ENCODE results near the gene EFTUD2. TPM values are rescaled to one million over a fixed set of nuclear protein-coding genes. Genes with fewer than 3 reads are reported as not detected.

Gene EFTUD2
- total RNA-seq, 2 donors from 2014 or later: 192 to 232 TPM

- Mint-ChIP-seq H3K27me3 (peaks cover 16 to 20% of the 10 kb centered on the region in 2 donors), H3K4me3 (peak overlapping the region; percentile 12), H3K27ac (no peak overlapping the region), H3K9me3 (no peaks in the 10 kb centered on the region), H3K4me1 (ENCODE audit: low read depth in 2 of 2) (peaks cover 10 to 11% of the 10 kb centered on the region in 2 donors), H3K36me3 (no peaks in the 10 kb centered on the region)
- no peak for DNase-seq (ENCODE audit: low spot score)
- ATAC-seq: peak; percentile 71 to 74
Measured at GRCh38 chr17:44911133-44912001, 12.1 kb upstream of the EFTUD2 start.

- DNase-seq (ENCODE audit: low spot score): no peak
- H3K4me1 Mint-ChIP-seq (ENCODE audit: low read depth in 2 of 2): peaks cover 10 to 11% of the 10 kb centered on the region in 2 donors
- peaks cover 16 to 22% of the 10 kb centered on the region in 2 donors for H3K27me3 Mint-ChIP-seq
- peak overlapping the region; percentile 12 for H3K4me3 Mint-ChIP-seq
- H3K36me3 Mint-ChIP-seq: no peaks in the 10 kb centered on the region
- H3K9me3 Mint-ChIP-seq: no peaks in the 10 kb centered on the region
- no peak for ATAC-seq
- no peak overlapping the region for H3K27ac Mint-ChIP-seq
Measured at GRCh38 chr17:44910231-44911106, 11.2 kb upstream of the EFTUD2 start.

- H3K27me3 Mint-ChIP-seq: peaks cover 16 to 25% of the 10 kb centered on the region in 2 donors
Measured at GRCh38 chr17:44909681-44910144, 10.5 kb upstream of the EFTUD2 start.

GRCh38 chr17:44908761-44909326, 9.6 kb upstream of the EFTUD2 start:
- no peaks in the 10 kb centered on the region for H3K36me3 Mint-ChIP-seq
- no peak for ATAC-seq
- DNase-seq (ENCODE audit: low spot score): no peak
- no peaks in the 10 kb centered on the region for H3K9me3 Mint-ChIP-seq
- H3K27me3 Mint-ChIP-seq: peaks cover 15 to 21% of the 10 kb centered on the region in 2 donors
- peaks cover 10 to 11% of the 10 kb centered on the region in 2 donors for H3K4me1 Mint-ChIP-seq (ENCODE audit: low read depth in 2 of 2)
- no peak overlapping the region for H3K27ac Mint-ChIP-seq
- no peak overlapping the region for H3K4me3 Mint-ChIP-seq

More at GRCh38 chr17:44909681-44910144, 10.5 kb upstream of the EFTUD2 start:
- DNase-seq (ENCODE audit: low spot score) (no peak), ATAC-seq (no peak)
- H3K4me1 Mint-ChIP-seq (ENCODE audit: low read depth in 2 of 2): peaks cover 10 to 11% of the 10 kb centered on the region in 2 donors
- no peak overlapping the region for H3K4me3 Mint-ChIP-seq
- H3K9me3 Mint-ChIP-seq: no peaks in the 10 kb centered on the region
- no peak overlapping the region for H3K27ac Mint-ChIP-seq
- no peaks in the 10 kb centered on the region for H3K36me3 Mint-ChIP-seq

- no peak overlapping the region for H3K27ac Mint-ChIP-seq
- DNase-seq (ENCODE audit: low spot score) (no peak), ATAC-seq (no peak)
- H3K4me1 Mint-ChIP-seq (ENCODE audit: low read depth in 2 of 2): peaks cover 4 to 11% of the 10 kb centered on the region in 2 donors
- peaks cover 7 to 16% of the 10 kb centered on the region in 2 donors for H3K27me3 Mint-ChIP-seq
- no peaks in the 10 kb centered on the region for H3K9me3 Mint-ChIP-seq
- no peak overlapping the region for H3K4me3 Mint-ChIP-seq
- no peaks in the 10 kb centered on the region for H3K36me3 Mint-ChIP-seq
Measured at GRCh38 chr17:44907729-44908470, 8.7 kb upstream of the EFTUD2 start.

GRCh38 chr17:44906763-44907728, 7.8 kb upstream of the EFTUD2 start:
- no peak for ATAC-seq
- H3K27me3 Mint-ChIP-seq: peaks cover 0 to 12% of the 10 kb centered on the region in 2 donors
- no peak overlapping the region for H3K27ac Mint-ChIP-seq
- no peak for DNase-seq (ENCODE audit: low spot score)
- no peaks in the 10 kb centered on the region for H3K36me3 Mint-ChIP-seq
- peaks cover 0 to 7% of the 10 kb centered on the region in 2 donors for H3K4me1 Mint-ChIP-seq (ENCODE audit: low read depth in 2 of 2)
- H3K9me3 Mint-ChIP-seq: no peaks in the 10 kb centered on the region
- H3K4me3 Mint-ChIP-seq: no peak overlapping the region

GRCh38 chr17:44906010-44906646, 6.9 kb upstream of the EFTUD2 start:
- Mint-ChIP-seq H3K4me1 (ENCODE audit: low read depth in 2 of 2) (peaks cover 0 to 5% of the 10 kb centered on the region in 2 donors), H3K27me3 (peaks cover 5 to 17% of the 10 kb centered on the region in 2 donors), H3K4me3 (no peak overlapping the region), H3K27ac (no peak overlapping the region), H3K36me3 (no peaks in the 10 kb centered on the region), H3K9me3 (no peaks in the 10 kb centered on the region)
- ATAC-seq (no peak), DNase-seq (ENCODE audit: low spot score) (no peak)

- ATAC-seq: no peak
- peaks cover 5 to 13% of the 10 kb centered on the region in 2 donors for H3K27me3 Mint-ChIP-seq
- no peaks in the 10 kb centered on the region for H3K36me3 Mint-ChIP-seq
- peaks cover 0 to 1% of the 10 kb centered on the region in 2 donors for H3K4me1 Mint-ChIP-seq (ENCODE audit: low read depth in 2 of 2)
- H3K9me3 Mint-ChIP-seq: no peaks in the 10 kb centered on the region
- DNase-seq (ENCODE audit: low spot score): no peak
- H3K27ac Mint-ChIP-seq: no peak overlapping the region
- H3K4me3 Mint-ChIP-seq: no peak overlapping the region
Measured at GRCh38 chr17:44905006-44906000, 6.1 kb upstream of the EFTUD2 start.

GRCh38 chr17:44904001-44904984, 5.0 kb upstream of the EFTUD2 start:
- no peak for ATAC-seq
- Mint-ChIP-seq H3K9me3 (no peaks in the 10 kb centered on the region), H3K36me3 (no peaks in the 10 kb centered on the region), H3K4me1 (ENCODE audit: low read depth in 2 of 2) (peaks cover 0 to 10% of the 10 kb centered on the region in 2 donors), H3K27ac (no peak overlapping the region), H3K4me3 (no peak overlapping the region), H3K27me3 (peaks cover 5 to 13% of the 10 kb centered on the region in 2 donors)
- no peak for DNase-seq (ENCODE audit: low spot score)

- Mint-ChIP-seq H3K4me1 (ENCODE audit: low read depth in 2 of 2) (peaks cover 7 to 18% of the 10 kb centered on the region in 2 donors), H3K27me3 (peaks cover 5 to 10% of the 10 kb centered on the region in 2 donors), H3K4me3 (no peak overlapping the region), H3K9me3 (no peaks in the 10 kb centered on the region), H3K36me3 (peaks cover 6% of the 10 kb centered on the region), H3K27ac (no peak overlapping the region)
- DNase-seq (ENCODE audit: low spot score) (no peak), ATAC-seq (no peak)
Measured at GRCh38 chr17:44903012-44903685, 3.9 kb upstream of the EFTUD2 start.

Data from natural killer cell treated with Interleukin-12 subunit alpha and Interleukin-12 subunit beta and Interleukin-15 and Interleukin-18, amount 100 ng/mL, for 72 hours (primary cell).